GM18511 (cell line): ENCODE data around the gene SIT1.
A peak's percentile ranks its signal among the peaks of the same experiment; 100 is the strongest.

ENCODE experiments used
- ATAC-seq: cut with Tn5 transposase; IDR thresholded peaks from one replicate; pipeline ENCODE4 v1.9.1; 2021; ENCODE audit warnings: mild to moderate bottlenecking, moderate library complexity; ENCODE audit not compliant: unreplicated experiment

The SIT1 gene, protein sequence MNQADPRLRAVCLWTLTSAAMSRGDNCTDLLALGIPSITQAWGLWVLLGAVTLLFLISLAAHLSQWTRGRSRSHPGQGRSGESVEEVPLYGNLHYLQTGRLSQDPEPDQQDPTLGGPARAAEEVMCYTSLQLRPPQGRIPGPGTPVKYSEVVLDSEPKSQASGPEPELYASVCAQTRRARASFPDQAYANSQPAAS

GRCh38 chr9:35650341-35651158, at the start of gene SIT1:
TSS of gene SIT1 (minus strand) at chr9:35650931. CDS start at chr9:35650853, 78 bp downstream.
- peak; percentile 27 for ATAC-seq

DNA sequence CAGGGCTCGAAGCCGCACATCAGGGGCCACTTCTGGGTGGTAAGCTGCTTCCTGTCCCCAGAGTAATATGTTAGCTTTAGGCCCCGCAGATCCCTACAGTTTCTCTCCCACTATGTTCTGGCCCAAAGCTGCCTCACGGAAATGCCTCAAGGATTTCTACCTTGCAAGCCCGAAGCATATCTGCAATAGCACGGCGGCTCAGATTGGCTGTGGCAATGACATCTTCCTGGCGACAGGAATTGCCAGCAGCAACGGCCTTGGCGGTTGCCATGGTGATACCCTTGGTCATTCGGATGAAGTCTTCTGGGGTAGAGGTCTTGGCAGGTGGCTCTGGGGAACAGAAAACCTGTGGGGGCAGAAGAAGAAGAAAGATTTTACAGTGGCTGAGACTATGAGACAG, 49.3 kb upstream of the SIT1 start:
- ATAC-seq = no peak

DNA sequence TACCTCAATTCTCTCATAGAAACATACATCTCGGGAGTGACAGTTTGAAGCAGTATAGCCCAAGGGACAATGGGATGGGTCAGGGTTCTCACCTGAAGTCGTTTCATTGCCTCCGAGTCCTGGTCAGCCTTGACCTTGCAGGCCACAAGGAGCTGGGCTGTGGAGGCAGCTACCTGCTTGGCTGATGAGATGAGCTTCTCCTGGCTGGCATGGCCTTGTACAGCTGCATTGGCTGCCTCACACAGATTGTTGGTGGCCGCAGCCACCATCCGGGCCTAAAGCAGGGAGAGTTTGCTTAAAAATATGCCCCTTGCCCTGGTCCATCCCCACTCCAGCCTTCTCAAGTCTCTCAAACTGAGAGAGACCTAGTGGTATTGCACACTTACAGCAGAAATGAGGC, 47.5 kb upstream of the SIT1 start:
- ATAC-seq = no peak

- no peak for ATAC-seq
These were observed 46.8 kb upstream of the SIT1 start for GRCh38 chr9:35697486-35697885.

DNA sequence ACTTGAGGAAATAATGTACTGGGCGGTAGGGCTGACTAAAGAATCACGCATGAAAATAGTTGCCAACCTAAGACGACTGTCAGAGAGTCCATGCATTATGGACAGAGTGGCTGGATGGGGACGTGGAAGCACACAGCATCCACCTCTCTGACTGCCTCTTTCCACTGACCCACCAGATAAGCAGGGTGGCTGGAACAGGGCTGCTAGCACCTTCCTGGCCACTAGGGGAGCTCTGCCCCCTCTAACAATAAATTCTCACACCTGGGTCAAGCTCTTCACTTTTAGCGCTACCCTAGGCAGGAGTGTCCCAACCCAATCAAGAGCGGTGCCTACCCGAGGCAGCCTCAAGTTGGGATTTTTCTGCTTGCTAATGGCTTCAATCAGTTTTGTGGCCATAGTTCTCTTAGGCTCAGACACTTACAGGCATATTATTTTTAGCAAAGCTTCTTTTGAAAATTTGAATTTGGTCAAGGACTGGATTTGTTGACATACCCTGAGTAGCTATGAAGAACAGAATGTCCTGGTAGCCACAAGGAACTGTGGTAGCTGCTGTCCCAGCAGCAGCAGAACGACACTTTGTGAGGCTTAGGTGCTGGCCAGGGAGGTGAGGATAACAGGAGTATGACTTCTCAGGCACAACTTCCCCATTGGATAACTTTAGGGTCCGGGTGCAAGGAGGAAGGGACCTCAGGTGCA, 45.9 kb upstream of the SIT1 start:
- peak; percentile 83 for ATAC-seq

DNA sequence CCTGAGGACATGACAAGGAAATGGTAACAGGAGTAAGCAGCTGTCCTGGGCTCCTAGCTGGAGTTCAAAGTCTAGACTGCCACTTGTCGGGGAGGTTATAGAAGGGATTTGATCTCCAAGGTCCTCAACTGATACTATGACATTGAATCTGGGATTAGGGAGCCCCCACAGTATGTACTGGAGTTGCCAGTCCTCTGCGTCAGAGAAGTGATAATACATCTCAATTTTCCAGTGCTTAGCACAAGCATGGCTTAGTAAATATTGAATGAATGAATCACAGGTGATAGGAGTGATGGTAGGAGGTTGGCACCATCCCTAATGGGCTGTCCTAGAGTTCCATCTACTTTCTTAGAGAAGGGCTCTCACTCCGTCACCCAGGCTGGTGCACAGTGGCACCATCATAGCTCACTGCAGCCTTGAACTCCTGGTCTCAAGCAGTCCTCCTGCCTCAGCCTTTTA, 45.2 kb upstream of the SIT1 start:
- no peak for ATAC-seq

DNA sequence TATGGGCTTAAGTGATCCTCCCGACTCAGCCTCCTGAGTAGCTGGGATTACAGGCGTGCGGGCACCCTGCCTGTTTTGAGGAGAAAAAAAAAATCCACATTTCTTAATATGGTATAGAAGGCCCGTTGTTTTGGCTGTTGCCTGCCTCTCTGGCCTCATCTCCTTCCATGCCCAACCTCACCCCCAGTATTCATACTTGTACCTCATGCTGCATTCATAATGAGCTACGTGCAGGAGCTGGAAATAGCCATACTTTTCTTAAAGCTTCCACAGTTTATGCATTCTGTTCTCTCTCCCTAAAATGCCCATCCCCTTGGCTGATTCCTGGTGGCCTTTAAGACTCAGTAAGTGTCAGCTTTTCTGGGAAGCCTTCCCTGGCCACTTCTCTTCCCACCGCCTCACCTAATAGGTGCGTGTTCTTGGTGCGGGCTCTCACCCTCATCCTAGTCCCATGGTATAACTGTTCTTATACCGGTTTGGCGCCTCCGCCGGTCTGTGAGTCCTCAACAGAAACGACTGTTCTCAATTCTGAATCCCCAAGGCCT, 41.1 kb upstream of the SIT1 start:
- no peak for ATAC-seq

- no peak for ATAC-seq
These were observed 40.6 kb upstream of the SIT1 start for GRCh38 chr9:35691334-35691650.

DNA sequence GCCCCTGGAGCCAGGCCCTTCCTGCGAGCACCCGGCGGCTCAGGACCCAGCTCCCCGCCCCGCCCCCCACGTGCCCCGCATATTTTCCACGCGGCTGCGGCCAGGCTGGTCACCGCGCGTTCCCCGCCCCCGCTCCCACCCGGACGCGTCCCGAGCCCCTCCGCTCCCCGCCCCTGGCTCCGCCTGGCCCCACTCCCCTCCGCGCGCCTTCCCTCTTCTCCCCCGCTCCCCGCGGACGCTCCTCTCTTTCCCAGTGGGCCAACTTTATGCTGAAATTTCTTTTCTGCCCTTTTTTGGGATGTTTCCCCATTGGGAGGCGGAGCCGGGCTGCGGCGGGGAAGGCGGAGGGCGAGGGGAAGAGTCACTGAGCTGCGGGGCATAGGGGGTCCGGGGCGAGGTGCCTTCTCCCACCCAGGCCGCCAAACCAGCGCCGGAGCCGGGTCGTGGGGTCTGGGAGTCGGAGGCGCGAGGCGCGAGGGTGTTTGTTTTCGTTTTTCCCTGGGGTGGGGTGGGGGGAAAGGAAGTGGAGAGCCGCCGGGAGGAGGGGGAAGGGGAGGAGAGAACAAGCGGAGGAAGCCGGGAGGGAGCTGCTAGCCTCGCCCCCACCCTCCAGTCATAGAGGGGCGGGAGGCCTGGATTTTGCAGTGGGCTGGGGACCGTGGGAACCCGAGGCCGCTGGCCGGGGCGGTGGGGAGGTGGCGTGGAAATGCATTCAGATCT, 40.0 kb upstream of the SIT1 start:
- no peak for ATAC-seq

DNA sequence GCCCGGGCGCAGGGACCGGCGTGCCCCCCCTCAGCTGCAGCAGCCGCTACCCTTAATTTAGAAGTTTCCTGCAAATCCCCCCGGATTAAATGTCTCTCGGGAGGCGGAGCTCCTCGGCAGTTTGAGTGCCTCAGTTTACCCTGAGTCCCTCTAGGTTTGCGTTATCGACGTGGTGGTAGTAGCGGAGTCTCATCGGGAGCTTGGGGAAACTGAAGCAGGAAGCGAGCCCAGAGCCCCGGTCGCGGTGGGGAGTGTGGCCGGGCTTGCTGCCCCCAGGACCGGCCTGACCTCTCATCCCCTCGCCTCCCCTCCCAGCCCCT, 39.5 kb upstream of the SIT1 start:
- no peak for ATAC-seq

DNA sequence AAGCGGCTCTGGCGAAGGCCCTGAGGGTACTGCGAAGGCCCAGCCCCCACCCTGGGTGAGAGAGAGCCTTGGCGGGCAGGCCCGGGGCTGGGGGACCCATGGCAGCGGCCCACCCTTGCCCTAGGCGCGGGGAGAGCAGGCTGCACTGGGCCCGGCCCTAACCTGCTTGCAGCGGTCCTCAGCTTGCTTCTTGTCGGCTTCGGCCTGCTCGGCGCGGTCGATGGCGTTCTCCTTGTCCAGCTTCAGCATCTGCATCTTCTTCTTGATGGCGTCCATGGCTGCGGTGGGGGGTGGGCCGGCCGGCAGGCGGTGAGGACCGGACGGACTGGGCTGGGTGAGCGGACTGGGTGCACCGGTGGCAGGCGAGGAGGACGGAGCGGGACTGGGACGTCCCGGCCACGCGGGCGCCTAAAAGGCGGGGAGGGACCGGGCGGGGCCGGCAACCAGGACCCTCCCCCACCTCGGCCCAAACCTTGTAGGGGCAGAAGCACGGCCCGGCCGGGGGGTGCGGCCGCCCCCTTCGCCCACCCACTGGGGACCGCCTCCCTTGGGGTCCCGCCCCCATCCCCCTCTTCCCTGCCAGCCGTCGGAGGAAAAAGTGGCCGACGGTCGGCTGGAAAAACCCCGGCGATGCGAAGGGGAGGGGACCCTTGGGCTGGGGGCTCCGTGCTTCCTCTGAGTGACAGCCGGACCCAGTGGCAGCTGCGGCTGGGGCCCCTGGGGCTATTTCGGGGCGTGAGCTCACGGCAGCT, 39.0 kb upstream of the SIT1 start, which contains the start of gene TPM2:
Gene TPM2 (minus strand): TSS at position 384 of the 752 bp plus-strand sequence. CDS start 108 bp downstream, at position 276.
- ATAC-seq = no peak

GRCh38 chr9:35688558-35689541, 38.1 kb upstream of the SIT1 start:
- no peak for ATAC-seq

DNA sequence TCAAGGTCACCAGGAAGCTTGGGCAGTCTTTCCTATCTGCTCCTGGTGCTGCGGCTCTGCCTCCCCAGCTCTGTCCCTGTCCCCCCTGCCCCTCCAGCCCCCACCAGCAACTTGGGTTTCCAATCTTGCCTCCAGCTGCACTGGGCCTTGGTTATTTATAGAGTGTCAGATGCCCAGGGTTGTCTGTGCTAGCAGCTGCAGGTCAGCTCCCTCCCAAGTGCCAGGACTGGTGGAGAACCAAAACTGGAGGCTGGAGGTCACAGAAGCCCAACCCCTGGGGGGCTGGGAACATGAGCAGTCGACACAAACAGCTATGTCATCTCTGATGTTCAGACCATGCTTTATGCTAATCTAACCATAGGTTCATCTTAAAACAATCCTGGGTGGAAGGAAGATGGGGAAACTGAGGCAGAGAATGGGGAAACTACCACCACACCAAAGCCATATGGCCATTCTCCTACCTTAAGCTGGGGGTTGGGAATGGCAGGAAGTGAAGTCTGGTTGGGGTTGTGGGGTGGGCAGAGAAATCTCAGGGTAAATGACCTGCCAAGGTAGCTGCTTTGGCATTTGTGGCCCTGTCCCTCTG, 37.3 kb upstream of the SIT1 start:
- no peak for ATAC-seq

DNA sequence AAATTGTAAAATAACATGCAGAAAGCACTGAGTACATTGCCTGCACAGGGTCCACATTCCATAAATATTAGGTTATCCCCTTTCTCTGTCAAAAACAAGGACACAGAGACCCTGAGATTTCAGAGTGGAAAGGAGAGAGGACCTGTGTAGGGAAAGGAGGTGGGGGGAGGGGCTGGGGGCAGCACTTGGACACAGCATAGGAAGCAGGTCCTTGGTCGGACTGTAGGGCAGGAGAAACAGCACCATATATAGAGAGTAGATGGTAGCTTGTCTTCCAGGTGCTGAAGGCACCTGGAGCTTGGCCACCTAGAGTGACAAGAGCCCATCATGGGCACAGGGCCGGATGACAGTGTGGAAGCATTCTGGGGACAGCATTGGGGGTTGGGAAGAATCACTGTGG, 36.6 kb upstream of the SIT1 start:
- ATAC-seq = no peak

DNA sequence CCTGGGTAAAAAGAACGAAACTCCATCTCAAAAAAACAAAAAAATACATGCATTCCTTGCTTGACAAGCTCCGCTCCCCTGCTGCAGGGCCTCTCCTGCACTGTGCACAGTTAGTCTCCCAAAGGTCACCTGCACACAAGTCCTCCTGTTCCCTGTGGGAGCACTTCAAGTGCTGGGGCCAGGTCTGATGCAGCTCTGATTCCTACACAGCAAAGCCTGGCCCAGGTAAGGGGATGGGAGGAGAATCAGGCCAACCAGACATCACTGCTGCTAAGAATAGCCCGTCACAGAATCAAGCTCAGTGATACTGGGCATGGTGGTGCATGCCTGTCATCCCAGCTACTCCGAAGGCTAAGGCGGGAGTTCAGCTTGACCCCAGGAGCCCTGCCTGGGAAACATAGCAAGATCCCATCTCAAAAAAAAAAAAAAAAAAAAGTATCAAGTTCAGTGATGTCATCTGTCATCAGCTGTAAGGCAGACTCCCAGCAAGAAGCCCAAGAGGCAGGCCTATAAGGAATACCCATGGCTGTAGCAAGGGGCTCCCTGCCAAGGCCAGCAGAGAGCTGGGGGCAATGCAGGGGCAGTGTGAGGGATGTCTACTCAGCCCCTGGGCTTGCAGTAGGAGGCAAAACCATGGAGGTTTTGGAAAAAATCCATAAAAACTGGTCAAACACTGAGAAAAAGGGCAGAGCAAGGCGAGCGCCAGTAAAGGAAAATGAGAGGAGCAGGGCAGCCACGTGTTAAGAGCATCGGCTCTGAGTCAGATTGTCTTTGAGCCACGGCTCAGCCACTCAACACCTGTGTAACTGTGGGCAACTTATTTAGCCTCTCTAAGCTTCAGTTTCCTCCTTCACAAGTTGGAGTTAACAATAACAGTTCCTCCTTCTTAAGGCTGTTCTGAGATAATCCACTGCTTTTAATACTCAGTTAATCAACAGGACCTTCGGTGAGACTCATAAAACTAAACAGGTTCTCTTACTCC, 35.8 kb upstream of the SIT1 start:
- no peak for ATAC-seq

- no peak for ATAC-seq
These were observed 34.8 kb upstream of the SIT1 start for GRCh38 chr9:35685506-35685905.

DNA sequence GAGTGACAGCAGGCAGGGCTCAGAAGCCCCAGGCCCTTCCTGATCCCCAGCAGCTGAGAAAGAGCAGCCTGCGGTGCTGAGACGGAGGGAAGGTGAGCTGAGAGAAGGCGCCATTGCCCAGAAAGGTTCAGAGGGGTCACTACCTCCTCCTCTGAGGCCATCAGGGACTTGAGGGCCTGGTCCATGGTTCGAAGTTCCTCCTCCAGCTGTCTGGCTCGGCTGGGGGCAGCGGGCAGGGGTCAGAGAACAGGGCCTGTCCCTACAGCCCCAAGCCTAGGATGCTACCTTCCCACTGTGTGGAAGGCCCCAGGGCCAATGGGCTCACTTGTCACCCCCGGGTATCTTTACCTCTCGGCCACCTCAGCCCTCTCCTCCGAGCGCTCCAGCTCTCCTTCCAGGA, 34.2 kb upstream of the SIT1 start:
- no peak for ATAC-seq

- no peak for ATAC-seq
These were observed 32.6 kb upstream of the SIT1 start for GRCh38 chr9:35683323-35683722.
